Activated CD4-positive, alpha-beta memory T cell treated with anti-CD3 and anti-CD28 coated beads, Interleukin-2, amount 10 ng/mL, durations not matched to agents 7 days and 5 days (primary cell): ENCODE results near the gene MYO7A. TPM values are rescaled to one million over a fixed set of nuclear protein-coding genes. Genes with fewer than 3 reads are reported as not detected.

Source experiments
- CTCF ChIA-PET: fragments of 350-600 bp; sonication (Branson Sonifier 250); formaldehyde crosslinking; loops from one replicate; lab custom pipeline; 2021; ENCODE audit warnings: antibody characterized with exemption, inconsistent platforms; lab: Charles Lee
- POLR2A ChIA-PET: fragments of 350-600 bp; sonication (Branson Sonifier 250); formaldehyde crosslinking; loops from one replicate; lab custom pipeline; 2021; ENCODE audit warnings: antibody characterized with exemption; lab: Charles Lee
- DNase-seq: peaks from one replicate; pipeline ENCODE4 v3.0.0-alpha.2; 2020
- H3K27ac Mint-ChIP-seq: one replicate; pipeline ENCODE4 v1.8.0; 2021; ENCODE audit warnings: mild to moderate bottlenecking, mixed read lengths
- H3K27me3 Mint-ChIP-seq: one replicate; pipeline ENCODE4 v1.8.0; 2021; ENCODE audit warnings: mixed read lengths
- H3K36me3 Mint-ChIP-seq: one replicate; pipeline ENCODE4 v1.8.0; 2021; ENCODE audit warnings: low read depth, mixed read lengths
- H3K4me1 Mint-ChIP-seq: one replicate; pipeline ENCODE4 v1.8.0; 2021; ENCODE audit warnings: mixed read lengths
- H3K4me3 Mint-ChIP-seq: one replicate; pipeline ENCODE4 v1.8.0; 2021; ENCODE audit warnings: mild to moderate bottlenecking, mixed read lengths
- H3K9me3 Mint-ChIP-seq: one replicate; pipeline ENCODE4 v1.8.0; 2021; ENCODE audit warnings: mixed read lengths
- total RNA-seq, 2 experiments: library from RNA; stranded (reverse); gene quantifications; one replicate each; pipeline ENCODE4 v1.2.3, GENCODE V29; 2021

Gene MYO7A
- total RNA-seq, 2 experiments from 2014 or later: 0.35 to 0.50 TPM

DNA sequence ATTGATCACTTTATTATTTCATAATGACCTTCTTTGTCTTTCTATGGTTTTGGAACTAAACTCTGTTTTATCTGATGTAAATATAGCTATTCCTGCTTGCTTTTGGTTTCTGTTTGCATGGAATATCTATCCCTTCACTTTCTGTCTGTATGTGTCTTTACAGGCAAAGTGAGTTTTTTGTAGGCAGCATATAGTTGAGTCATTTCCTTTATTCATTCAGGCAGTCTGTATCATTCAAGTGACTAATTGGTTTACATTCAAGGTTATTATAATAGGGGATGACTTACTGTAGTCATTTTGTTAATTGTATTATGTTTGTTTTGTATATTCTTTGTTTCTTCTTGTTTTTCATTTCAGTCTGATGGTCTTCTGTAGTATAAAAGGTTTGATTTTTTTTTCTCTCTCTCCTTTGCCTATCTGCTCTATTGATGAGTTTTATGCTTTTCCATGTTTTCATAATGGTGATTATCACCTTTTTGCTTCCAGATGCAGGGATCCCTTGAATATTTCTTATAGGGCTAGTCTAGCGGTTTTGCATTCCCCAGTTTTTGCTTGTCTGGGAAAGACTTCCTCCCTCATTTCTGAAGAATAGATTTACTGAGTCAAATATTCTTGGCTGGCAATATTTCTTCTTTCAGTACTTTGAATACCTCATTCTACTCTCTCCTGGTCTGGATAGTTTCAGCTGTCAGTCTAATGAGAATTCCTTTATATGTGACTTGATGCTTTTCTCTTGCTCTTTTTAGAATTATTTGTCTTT is 123.0 kb downstream of the MYO7A start:
- no peak overlapping the region for H3K4me3 Mint-ChIP-seq

GRCh38 chr11:77252555-77253270 is 124.7 kb downstream of the MYO7A start:
- no peaks in the 10 kb centered on the region for H3K36me3 Mint-ChIP-seq
- ChIA-PET CTCF (no interaction called here), POLR2A (no interaction called here)
- peaks cover 2% of the 10 kb centered on the region for H3K9me3 Mint-ChIP-seq
- peaks cover 2% of the 10 kb centered on the region for H3K4me1 Mint-ChIP-seq
- peaks cover 10% of the 10 kb centered on the region for H3K27me3 Mint-ChIP-seq
- DNase-seq: no peak
- no peak overlapping the region for H3K27ac Mint-ChIP-seq
- H3K4me3 Mint-ChIP-seq: no peak overlapping the region

More for the DNA sequence above, 123.0 kb downstream of the MYO7A start:
- H3K27ac Mint-ChIP-seq: no peak overlapping the region
- H3K27me3 Mint-ChIP-seq: peaks cover 4% of the 10 kb centered on the region
- H3K9me3 Mint-ChIP-seq: peaks cover 2% of the 10 kb centered on the region
- H3K4me1 Mint-ChIP-seq: peaks cover 2% of the 10 kb centered on the region
- no peak for DNase-seq
- H3K36me3 Mint-ChIP-seq: no peaks in the 10 kb centered on the region
- CTCF ChIA-PET: no interaction called here
- POLR2A ChIA-PET: no interaction called here

DNA sequence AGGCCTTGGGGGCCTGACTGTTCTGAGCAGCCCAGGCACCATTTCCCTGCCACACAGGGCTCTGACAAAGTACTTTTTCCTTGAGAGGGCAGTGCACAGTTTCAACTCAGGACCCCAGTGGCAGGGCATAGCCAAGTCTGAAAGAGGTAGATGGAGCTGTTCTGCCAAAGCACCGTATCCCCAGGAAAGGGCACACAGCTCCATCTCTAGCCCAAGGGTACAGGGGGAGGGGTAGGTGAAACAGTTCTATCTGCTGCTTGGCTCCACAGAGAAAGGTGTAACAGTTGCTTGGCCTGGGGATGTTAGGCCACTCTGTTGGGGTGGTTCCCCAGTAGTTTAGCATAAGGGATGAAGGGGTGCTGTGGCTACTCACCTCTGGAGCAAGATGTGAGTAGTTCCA is 125.6 kb downstream of the MYO7A start:
- CTCF ChIA-PET: interaction anchor here (0.6 kb wide), 1 partner anchor 325 kb away, joined by 3 read pairs; no protein-coding TSS in a partner anchor

DNA sequence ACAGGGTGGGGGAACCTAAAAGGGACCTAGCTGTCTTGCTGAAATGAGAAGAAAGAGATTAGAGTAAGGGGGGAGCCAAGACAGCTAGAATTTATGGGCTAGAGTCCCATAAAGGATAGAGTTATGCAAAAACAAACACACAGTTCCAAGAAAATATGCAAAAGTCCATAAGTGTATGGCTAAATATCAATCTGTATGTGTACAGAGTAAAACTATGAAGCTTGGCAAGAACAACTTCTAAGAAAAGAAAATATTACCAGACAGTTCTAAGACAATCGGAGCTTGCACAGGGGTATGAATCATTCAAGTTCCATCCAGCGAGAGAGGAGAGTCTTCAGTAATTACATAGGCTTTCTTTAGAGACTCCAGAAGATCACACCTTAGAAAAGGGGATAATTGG is 131.6 kb downstream of the MYO7A start:
- Mint-ChIP-seq H3K4me1 (no peaks in the 10 kb centered on the region), H3K27ac (no peak overlapping the region), H3K27me3 (peaks cover 47% of the 10 kb centered on the region), H3K36me3 (no peaks in the 10 kb centered on the region), H3K9me3 (peaks cover 4% of the 10 kb centered on the region), H3K4me3 (no peak overlapping the region)
- no peak for DNase-seq
- CTCF ChIA-PET: no interaction called here
- POLR2A ChIA-PET: no interaction called here

More for the DNA sequence above, 125.6 kb downstream of the MYO7A start:
- H3K27me3 Mint-ChIP-seq: peaks cover 16% of the 10 kb centered on the region
- DNase-seq: no peak
- H3K9me3 Mint-ChIP-seq: peaks cover 2% of the 10 kb centered on the region
- POLR2A ChIA-PET: no interaction called here
- H3K4me1 Mint-ChIP-seq: peaks cover 2% of the 10 kb centered on the region
- no peaks in the 10 kb centered on the region for H3K36me3 Mint-ChIP-seq
- no peak overlapping the region for H3K27ac Mint-ChIP-seq
- H3K4me3 Mint-ChIP-seq: no peak overlapping the region

DNA sequence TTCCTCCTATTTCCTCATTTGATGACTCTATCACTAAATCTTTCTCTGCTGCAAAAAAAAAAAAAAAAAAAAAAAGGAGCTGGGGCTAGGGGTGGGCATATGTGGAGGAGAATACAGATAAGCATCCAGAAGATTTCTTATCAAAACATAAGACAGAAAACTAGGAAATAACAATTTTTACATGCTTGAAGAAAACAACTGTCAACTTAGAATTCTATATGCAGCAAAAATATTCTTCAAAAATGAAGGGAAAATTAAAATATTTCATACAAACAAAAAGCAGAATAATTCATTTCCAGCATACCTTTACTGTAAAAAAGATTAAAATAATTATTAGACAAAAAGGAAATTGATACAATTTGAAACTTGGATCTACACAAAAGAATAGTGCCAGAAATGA is 134.8 kb downstream of the MYO7A start:
- H3K27me3 Mint-ChIP-seq: peaks cover 45% of the 10 kb centered on the region
- no peak overlapping the region for H3K4me3 Mint-ChIP-seq
- POLR2A ChIA-PET: no interaction called here
- H3K9me3 Mint-ChIP-seq: peaks cover 4% of the 10 kb centered on the region
- H3K4me1 Mint-ChIP-seq: no peaks in the 10 kb centered on the region
- H3K27ac Mint-ChIP-seq: no peak overlapping the region
- DNase-seq: no peak
- CTCF ChIA-PET: no interaction called here
- H3K36me3 Mint-ChIP-seq: no peaks in the 10 kb centered on the region

Other genes starting within 250 kb of the MYO7A start
- not detected for gene B3GNT6, start 93.8 kb upstream of the MYO7A start, total RNA-seq
- under 1 TPM; 0.43 to 0.65 TPM for gene CAPN5, start 61.3 kb upstream of the MYO7A start, total RNA-seq
- not detected for gene OMP, start 25.4 kb upstream of the MYO7A start, total RNA-seq
- gene GDPD4, start 173.4 kb downstream of the MYO7A start, total RNA-seq: not detected